Colonic mucosa (tissue), 4 donors: ENCODE measurements around the gene ZNF318. TPM values are rescaled to one million over a fixed set of nuclear protein-coding genes. Genes with fewer than 3 reads are reported as not detected.

Source experiments
- DNase-seq: peaks from one replicate; pipeline ENCODE4 v3.0.0-alpha.2; 2020
- H3K27ac ChIP-seq: fragments of 200-600 bp; one replicate; pipeline ENCODE4 v1.8.0; 2021
- H3K27me3 ChIP-seq: fragments of 200-600 bp; one replicate; pipeline ENCODE4 v1.8.0; 2021
- H3K36me3 ChIP-seq: fragments of 200-600 bp; one replicate; pipeline ENCODE4 v1.8.0; 2021
- H3K4me1 ChIP-seq: fragments of 200-600 bp; one replicate; pipeline ENCODE4 v1.8.0; 2021; ENCODE audit warnings: mild to moderate bottlenecking
- H3K4me3 ChIP-seq: fragments of 200-600 bp; one replicate; pipeline ENCODE4 v1.8.0; 2021
- H3K9ac ChIP-seq, 2 donors: one replicate each; pipeline ENCODE4 v1.7.0; 2013; ENCODE audit warnings: control low read depth in 2 of 2, low read depth in 2 of 2, low read length in 2 of 2
- H3K9me3 ChIP-seq: fragments of 200-600 bp; one replicate; pipeline ENCODE4 v1.8.0; 2021
- CTCF ChIP-seq: fragments of 200-600 bp; IDR thresholded peaks from one replicate; pipeline ENCODE4 v1.8.0; 2022; ENCODE audit warnings: antibody characterized with exemption, mild to moderate bottlenecking
- intact Hi-C: fragments of 100-400 bp; cut with DNase I; formaldehyde crosslinking; loops from one replicate; pipeline ENCODE4 v1.14.1; 2022
- total RNA-seq, 2 donors: library from RNA; stranded (reverse); fragmentation: NEBNext Ultra II Directional in 1 of 2; extraction: Animal tissue kit (Norgen Biotek cat#: 25700) in 1 of 2; gene quantifications; one replicate each; pipeline ENCODE4 v1.2.1, GENCODE V29; 2021
- donor health status: healthy.
- donor health status: DM: no; HTN: no; CAD: no.
- donor health status: DM: no; HTN: no; CAD: no.

Gene ZNF318
- total RNA-seq, 2 donors from 2014 or later = 12.3 TPM

GRCh38 chr6:43297644-43298564 lies 71.5 kb downstream of the ZNF318 start, which contains the start of gene SLC22A7:
Gene SLC22A7 (plus strand): TSS chr6:43298260. CDS start chr6:43298359, 99 bp downstream.
- no peak for TF ChIP-seq CTCF
- H3K9me3 ChIP-seq = no peaks in the 10 kb centered on the region
- H3K4me3 ChIP-seq = no peak within 1 kb of the TSS
- intact Hi-C loops = no loop called here
- DNase-seq = no peak
- no peaks in the 10 kb centered on the region for H3K36me3 ChIP-seq
- H3K27me3 ChIP-seq = no peaks in the 10 kb centered on the region
- H3K9ac ChIP-seq = peak within 1 kb of the TSS in 1 of 2 donors; percentile 12
- no peaks in the 10 kb centered on the region for H3K4me1 ChIP-seq
- H3K27ac ChIP-seq = no peak within 1 kb of the TSS

GRCh38 chr6:43296780-43297497 lies 72.5 kb downstream of the ZNF318 start:
- intact Hi-C loops = no loop called here
- Histone ChIP-seq H3K9me3 (no peaks in the 10 kb centered on the region), H3K4me3 (no peak overlapping the region), H3K27ac (no peak overlapping the region), H3K4me1 (no peaks in the 10 kb centered on the region), H3K9ac (no peak overlapping the region), H3K27me3 (no peaks in the 10 kb centered on the region), H3K36me3 (no peaks in the 10 kb centered on the region)
- TF ChIP-seq CTCF = no peak
- DNase-seq = no peak

- Histone ChIP-seq H3K27ac (no peak overlapping the region), H3K9ac (no peak overlapping the region), H3K27me3 (no peaks in the 10 kb centered on the region), H3K9me3 (no peaks in the 10 kb centered on the region), H3K36me3 (no peaks in the 10 kb centered on the region), H3K4me1 (no peaks in the 10 kb centered on the region), H3K4me3 (no peak overlapping the region)
- no peak for DNase-seq
- TF ChIP-seq CTCF = no peak
- intact Hi-C loops = no loop called here
Observed at GRCh38 chr6:43295456-43295855, 74.0 kb downstream of the ZNF318 start.

GRCh38 chr6:43294536-43294935 lies 74.9 kb downstream of the ZNF318 start:
- H3K36me3 ChIP-seq = no peaks in the 10 kb centered on the region
- no peak overlapping the region for H3K4me3 ChIP-seq
- intact Hi-C loops = no loop called here
- TF ChIP-seq CTCF = no peak
- H3K9ac ChIP-seq = no peak overlapping the region
- DNase-seq = no peak
- no peak overlapping the region for H3K27ac ChIP-seq
- H3K27me3 ChIP-seq = no peaks in the 10 kb centered on the region
- no peaks in the 10 kb centered on the region for H3K4me1 ChIP-seq
- H3K9me3 ChIP-seq = no peaks in the 10 kb centered on the region

GRCh38 chr6:43293698-43294097 lies 75.7 kb downstream of the ZNF318 start:
- intact Hi-C loops = no loop called here
- no peaks in the 10 kb centered on the region for H3K4me1 ChIP-seq
- no peaks in the 10 kb centered on the region for H3K27me3 ChIP-seq
- no peak overlapping the region for H3K9ac ChIP-seq
- no peaks in the 10 kb centered on the region for H3K9me3 ChIP-seq
- H3K36me3 ChIP-seq = no peaks in the 10 kb centered on the region
- DNase-seq = no peak
- no peak for TF ChIP-seq CTCF
- H3K4me3 ChIP-seq = no peak overlapping the region
- no peak overlapping the region for H3K27ac ChIP-seq
